Stimulated activated memory B cell treated with anti-CD40 and anti-IgM and Interleukin-4, amounts not matched to agents 10 μg/mL and 1 μg/mL and 100 μg/mL, for 72 hours (primary cell): ENCODE measurements around the gene MSTN.
A peak's percentile ranks its signal among the peaks of the same experiment; 100 is the strongest.

ENCODE experiments used
- ATAC-seq: fragments of 150-1000 bp; cut with Tn5 transposase; 2 replicates; pipeline ENCODE4 v1.10.0; 2021
- H3K27ac Mint-ChIP-seq: one replicate; pipeline ENCODE4 v1.8.0; 2022; ENCODE audit warnings: mild to moderate bottlenecking, mixed read lengths
- H3K27me3 Mint-ChIP-seq: one replicate; pipeline ENCODE4 v1.8.0; 2022; ENCODE audit warnings: mixed read lengths
- H3K36me3 Mint-ChIP-seq: one replicate; pipeline ENCODE4 v1.8.0; 2022; ENCODE audit warnings: mixed read lengths
- H3K4me1 Mint-ChIP-seq: one replicate; pipeline ENCODE4 v1.8.0; 2022; ENCODE audit warnings: mixed read lengths
- H3K4me3 Mint-ChIP-seq: one replicate; pipeline ENCODE4 v1.8.0; 2022; ENCODE audit warnings: mild to moderate bottlenecking, moderate library complexity, mixed read lengths
- H3K9me3 Mint-ChIP-seq: one replicate; pipeline ENCODE4 v1.8.0; 2022; ENCODE audit warnings: mixed read lengths

The MSTN gene

DNA sequence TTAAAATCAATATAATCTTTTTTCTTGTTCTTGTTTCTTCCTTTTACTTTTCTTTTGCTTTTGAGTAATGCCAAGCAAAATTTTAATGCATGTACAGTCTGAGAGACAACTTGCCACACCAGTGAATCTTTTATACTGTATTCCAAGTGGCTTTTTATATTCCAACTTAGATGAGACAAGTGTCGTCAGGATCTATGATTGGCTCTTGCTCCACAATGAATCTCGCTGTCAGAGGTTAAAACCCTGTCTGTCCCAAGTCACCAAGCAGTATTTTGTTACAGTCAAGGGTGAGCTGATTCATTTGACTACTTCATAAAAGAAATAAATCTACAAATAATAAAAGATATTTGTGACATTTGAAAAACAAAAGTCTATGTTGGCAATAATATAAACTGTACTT is at the start of gene MSTN:
Gene MSTN, minus strand, starts transcription at position 129 of the 400 bp plus-strand sequence. CDS start 133 bp downstream, outside the sequence.
- no peak for ATAC-seq
- Mint-ChIP-seq H3K9me3 (no peaks in the 10 kb centered on the region), H3K27ac (no peak within 1 kb of the TSS), H3K4me3 (no peak within 1 kb of the TSS), H3K36me3 (no peaks in the 10 kb centered on the region), H3K4me1 (no peaks in the 10 kb centered on the region), H3K27me3 (no peaks in the 10 kb centered on the region)

DNA sequence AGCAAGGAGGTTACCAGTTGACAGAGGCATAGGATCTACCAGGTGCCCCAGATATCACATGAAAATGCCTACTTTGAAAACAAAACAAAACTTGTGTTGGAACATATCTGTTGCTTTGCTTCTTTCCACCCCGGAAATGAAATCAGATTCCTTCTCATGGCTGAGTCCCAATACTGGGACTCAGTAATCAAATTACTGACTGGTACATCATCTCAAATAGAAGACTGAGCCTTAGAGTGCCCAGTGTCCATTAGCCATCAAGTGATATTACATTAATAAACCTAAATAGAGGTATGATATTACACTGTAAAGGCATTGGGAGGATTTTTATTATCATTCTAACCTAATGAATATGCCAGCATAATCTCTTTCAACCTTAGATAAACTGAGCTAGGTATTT is 48.6 kb upstream of the MSTN start:
- Mint-ChIP-seq H3K4me1 (no peaks in the 10 kb centered on the region), H3K27ac (no peak overlapping the region), H3K4me3 (no peak overlapping the region), H3K36me3 (no peaks in the 10 kb centered on the region), H3K27me3 (no peaks in the 10 kb centered on the region), H3K9me3 (peaks cover 3% of the 10 kb centered on the region)
- ATAC-seq = no peak

DNA sequence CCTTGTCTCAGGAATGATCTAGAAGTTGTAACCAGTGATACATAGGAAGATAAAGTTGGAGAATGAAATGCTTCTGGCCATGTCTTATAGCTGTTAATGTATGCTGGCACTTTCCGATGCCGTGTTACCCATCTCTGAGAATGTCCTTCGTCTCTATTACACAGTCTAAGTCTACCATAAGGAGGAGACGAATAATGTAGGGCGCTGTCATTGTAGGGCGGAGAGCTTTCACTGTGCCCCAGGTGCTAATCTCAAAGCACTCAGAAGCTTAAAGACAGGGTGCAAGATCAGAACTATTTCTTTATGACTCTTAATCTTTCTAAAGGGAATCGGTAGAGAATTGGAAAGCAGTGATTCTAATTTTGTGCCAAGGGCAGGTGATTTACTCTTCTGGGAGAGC is 48.2 kb upstream of the MSTN start:
- H3K27me3 Mint-ChIP-seq = no peaks in the 10 kb centered on the region
- H3K27ac Mint-ChIP-seq = no peak overlapping the region
- H3K4me3 Mint-ChIP-seq = no peak overlapping the region
- ATAC-seq = no peak
- peaks cover 3% of the 10 kb centered on the region for H3K9me3 Mint-ChIP-seq
- H3K4me1 Mint-ChIP-seq = no peaks in the 10 kb centered on the region
- no peaks in the 10 kb centered on the region for H3K36me3 Mint-ChIP-seq

DNA sequence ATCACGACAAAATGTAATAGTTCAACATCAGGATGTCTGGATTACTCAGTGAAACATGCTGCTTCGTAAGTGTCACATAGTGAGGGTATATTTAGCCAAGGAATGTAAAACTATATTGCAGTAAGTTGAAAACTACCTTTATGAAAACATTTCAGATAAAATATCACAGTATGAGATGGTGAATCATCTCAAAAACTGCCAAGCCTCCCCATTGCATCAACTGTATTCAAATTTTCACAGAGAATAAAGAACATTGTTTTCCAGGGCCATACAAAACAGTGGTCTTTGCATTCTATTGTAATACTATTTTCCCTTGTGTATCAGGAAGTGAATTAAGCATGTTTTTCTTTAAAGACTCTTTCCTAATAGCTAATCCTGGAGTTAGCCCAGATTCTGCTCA is 47.6 kb upstream of the MSTN start:
- H3K9me3 Mint-ChIP-seq = peaks cover 3% of the 10 kb centered on the region
- H3K27me3 Mint-ChIP-seq = no peaks in the 10 kb centered on the region
- no peak for ATAC-seq
- H3K4me3 Mint-ChIP-seq = no peak overlapping the region
- no peaks in the 10 kb centered on the region for H3K36me3 Mint-ChIP-seq
- H3K27ac Mint-ChIP-seq = no peak overlapping the region
- H3K4me1 Mint-ChIP-seq = no peaks in the 10 kb centered on the region

DNA sequence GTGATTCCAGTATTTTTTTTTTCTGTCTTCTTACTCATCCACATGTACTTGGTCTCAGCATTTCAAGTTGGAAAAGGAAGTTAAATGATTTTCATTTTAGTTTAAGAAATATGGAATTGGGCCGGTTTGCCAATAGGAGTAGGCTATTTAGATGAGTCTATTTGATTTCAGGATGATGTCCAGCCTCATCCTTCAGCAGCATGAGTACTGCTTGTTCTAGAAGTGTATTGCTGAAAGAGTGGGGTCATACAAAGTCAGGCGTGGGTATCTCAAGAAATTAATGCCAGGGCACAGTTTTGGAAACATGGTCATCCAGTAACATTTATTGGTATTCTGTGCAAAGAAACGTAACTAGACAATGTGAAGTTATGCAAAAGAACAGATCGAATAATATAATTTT is 44.9 kb upstream of the MSTN start:
- Mint-ChIP-seq H3K27ac (no peak overlapping the region), H3K36me3 (no peaks in the 10 kb centered on the region), H3K4me3 (no peak overlapping the region), H3K27me3 (peaks cover 6% of the 10 kb centered on the region), H3K9me3 (no peaks in the 10 kb centered on the region), H3K4me1 (no peaks in the 10 kb centered on the region)
- ATAC-seq = no peak

DNA sequence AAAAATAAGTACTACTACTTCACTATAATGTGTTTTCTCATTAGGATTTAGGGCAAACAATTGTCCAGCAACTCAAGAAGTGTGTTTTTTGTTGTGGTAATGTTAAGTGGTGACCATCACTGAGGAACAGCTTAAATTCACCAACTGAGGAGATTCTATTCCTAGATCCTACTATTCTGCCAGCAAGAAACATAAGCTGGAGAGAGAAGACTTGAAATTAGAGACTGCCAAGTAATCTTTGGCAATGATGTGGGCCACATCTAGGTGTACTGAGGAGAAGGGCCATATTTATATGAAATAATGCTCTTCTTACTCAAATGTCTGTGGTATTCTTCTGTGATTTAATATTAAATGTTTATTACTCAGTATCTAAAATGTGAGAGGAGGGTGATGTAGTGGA is 44.3 kb upstream of the MSTN start:
- no peak overlapping the region for H3K27ac Mint-ChIP-seq
- H3K4me3 Mint-ChIP-seq = no peak overlapping the region
- peaks cover 5% of the 10 kb centered on the region for H3K36me3 Mint-ChIP-seq
- peaks cover 12% of the 10 kb centered on the region for H3K27me3 Mint-ChIP-seq
- H3K4me1 Mint-ChIP-seq = no peaks in the 10 kb centered on the region
- no peak for ATAC-seq
- no peaks in the 10 kb centered on the region for H3K9me3 Mint-ChIP-seq

DNA sequence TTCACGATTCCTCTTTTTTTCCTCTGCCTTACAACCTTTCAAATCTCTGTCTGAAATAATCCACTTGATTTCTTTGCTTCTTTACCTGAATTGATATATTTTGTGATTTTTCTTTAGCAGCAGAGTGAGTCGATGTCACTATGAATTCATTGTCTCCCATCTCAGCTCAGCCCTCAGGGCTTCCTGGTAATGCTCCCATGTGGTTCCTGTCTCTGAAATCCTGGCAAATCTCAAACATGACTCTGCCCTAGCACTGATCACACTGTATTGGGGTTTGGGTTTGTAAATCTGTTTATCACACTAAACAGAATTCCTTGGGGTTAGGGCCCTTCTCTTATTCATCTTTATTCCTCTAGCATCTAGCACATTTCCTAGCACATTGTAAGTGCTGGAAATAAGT is 43.0 kb upstream of the MSTN start:
- no peak for ATAC-seq
- Mint-ChIP-seq H3K27ac (no peak overlapping the region), H3K27me3 (peaks cover 17% of the 10 kb centered on the region), H3K36me3 (peaks cover 8% of the 10 kb centered on the region), H3K4me3 (no peak overlapping the region), H3K4me1 (no peaks in the 10 kb centered on the region), H3K9me3 (no peaks in the 10 kb centered on the region)

DNA sequence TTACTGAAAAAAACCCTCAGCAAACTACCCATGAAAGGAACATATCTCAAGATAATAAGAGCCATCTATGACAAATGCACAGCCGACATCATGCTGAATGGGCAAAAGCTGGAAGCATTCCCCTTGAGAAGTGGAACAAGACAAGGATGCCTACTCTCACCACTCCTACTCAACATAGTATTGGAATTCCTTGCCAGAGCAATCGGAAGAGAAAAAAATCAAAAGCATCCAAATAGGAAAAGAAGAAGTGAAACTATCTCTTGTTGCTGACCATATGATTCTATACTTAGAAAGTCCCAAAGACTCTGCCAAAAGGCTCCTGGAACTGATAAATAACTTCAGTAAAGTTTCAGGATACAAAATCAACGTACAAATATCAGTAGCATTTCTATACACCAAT is 40.6 kb upstream of the MSTN start:
- ATAC-seq = no peak
- no peaks in the 10 kb centered on the region for H3K9me3 Mint-ChIP-seq
- peaks cover 8% of the 10 kb centered on the region for H3K36me3 Mint-ChIP-seq
- no peaks in the 10 kb centered on the region for H3K4me1 Mint-ChIP-seq
- H3K27ac Mint-ChIP-seq = no peak overlapping the region
- H3K27me3 Mint-ChIP-seq = peaks cover 17% of the 10 kb centered on the region
- no peak overlapping the region for H3K4me3 Mint-ChIP-seq

DNA sequence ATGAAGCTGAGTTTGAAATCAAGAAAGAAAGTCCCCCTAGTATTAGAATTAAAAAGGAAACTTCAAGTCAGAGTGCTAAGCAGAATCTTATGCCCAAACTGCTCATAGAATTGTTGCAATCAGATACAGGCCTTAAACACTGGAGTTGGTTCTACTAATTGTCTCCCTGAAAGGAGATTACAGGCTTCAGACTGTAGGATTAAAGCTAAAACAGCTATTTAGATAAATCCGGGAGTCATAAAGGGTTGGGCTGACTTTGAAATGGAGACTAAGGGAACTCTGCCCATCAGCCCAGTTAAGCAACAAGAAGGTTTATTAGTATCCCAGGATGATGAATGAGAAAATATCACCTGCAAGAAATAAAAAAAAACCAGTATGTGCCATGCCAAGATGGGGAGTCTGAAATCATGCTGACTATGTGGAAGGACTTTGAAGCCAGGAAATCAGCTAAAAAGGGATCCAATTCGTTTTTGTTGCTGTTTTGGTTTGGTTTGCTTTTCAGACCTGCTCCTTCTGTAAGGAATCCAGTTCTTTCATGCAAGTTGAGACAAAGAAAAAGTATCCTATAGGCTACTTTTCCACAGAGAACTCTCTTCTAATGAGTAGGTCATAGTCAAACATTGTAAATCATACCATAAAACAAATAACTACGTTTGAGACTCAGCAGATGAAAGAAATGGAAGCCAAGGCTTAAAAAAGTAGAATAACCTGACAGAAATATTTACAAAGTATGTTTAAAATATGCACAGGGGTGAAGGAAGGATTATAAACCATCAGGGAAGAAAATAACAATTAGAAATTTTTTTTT is 37.6 kb upstream of the MSTN start:
- Mint-ChIP-seq H3K27ac (no peak overlapping the region), H3K9me3 (no peaks in the 10 kb centered on the region), H3K4me1 (no peaks in the 10 kb centered on the region), H3K4me3 (no peak overlapping the region), H3K36me3 (peaks cover 8% of the 10 kb centered on the region), H3K27me3 (peaks cover 17% of the 10 kb centered on the region)
- ATAC-seq = no peak

DNA sequence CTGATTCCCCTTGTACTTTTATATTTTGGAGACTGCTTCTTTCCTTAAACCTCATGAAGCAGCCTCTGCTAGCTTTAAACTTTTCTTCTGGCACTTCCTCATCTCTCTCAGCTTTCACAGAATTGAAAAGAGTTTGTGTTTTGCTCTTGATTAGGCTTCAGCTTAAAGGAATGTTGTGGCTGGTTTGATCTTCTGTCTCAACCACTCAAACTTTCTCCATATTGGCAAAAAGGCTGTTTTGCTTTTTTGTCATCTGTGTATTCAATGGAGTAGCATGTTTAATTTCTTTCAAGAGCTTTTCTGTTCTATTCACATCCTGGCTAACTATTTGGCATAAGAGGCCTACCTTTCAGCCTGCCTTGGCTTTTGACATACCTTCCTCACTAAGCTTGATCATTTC is 36.3 kb upstream of the MSTN start:
- no peaks in the 10 kb centered on the region for H3K4me1 Mint-ChIP-seq
- no peak overlapping the region for H3K4me3 Mint-ChIP-seq
- H3K27ac Mint-ChIP-seq = no peak overlapping the region
- peaks cover 17% of the 10 kb centered on the region for H3K27me3 Mint-ChIP-seq
- H3K36me3 Mint-ChIP-seq = peaks cover 8% of the 10 kb centered on the region
- ATAC-seq = no peak
- H3K9me3 Mint-ChIP-seq = no peaks in the 10 kb centered on the region

DNA sequence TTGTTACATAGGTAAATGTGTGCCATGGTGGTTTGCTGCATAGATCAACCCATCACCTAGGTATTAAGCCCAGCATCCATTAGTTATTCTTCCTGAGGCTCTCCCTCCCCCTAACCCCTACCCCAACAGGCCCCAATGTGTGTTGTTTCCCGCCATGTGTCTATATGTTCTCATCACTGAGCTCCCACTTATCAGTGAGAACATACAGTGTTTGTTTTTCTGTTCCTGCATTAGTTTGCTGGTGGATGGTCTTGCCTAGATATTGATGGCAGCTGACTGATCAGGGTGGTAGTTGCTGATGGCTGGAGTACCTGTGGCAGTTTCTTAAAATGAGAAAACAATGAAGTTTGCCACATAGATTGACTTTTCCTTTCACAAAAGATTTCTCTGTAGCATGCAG is 34.6 kb upstream of the MSTN start:
- ATAC-seq = no peak
- Mint-ChIP-seq H3K4me1 (no peaks in the 10 kb centered on the region), H3K36me3 (peaks cover 6% of the 10 kb centered on the region), H3K4me3 (no peak overlapping the region), H3K27me3 (peaks cover 9% of the 10 kb centered on the region), H3K27ac (no peak overlapping the region), H3K9me3 (no peaks in the 10 kb centered on the region)

DNA sequence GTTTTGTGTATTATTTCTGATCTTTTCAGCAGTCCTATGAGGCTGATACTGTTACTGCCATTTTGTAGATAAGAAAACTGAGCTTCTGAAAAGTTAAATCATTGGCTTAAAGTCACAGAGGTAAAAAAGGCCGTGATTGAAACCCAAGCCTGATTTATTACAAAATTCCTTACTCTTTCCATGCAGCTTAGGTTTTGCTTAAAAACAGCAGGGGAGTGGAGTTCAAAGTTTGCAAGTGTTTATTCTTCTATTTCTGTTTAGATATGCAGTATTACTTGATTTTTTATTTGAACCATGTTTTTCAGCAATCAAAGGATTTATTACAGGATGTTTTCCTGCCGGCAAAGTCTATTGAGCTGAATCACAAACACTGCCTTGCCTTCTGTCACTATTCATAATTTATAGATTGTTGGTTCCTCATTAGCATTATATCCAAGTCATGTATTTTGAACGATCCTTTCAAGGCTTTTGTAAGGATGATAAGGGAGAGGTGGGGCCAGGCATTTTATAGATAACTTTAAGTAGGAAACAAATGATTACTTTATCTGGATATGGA is 31.9 kb upstream of the MSTN start:
- H3K9me3 Mint-ChIP-seq = no peaks in the 10 kb centered on the region
- H3K4me3 Mint-ChIP-seq = no peak overlapping the region
- no peaks in the 10 kb centered on the region for H3K27me3 Mint-ChIP-seq
- ATAC-seq = no peak
- H3K4me1 Mint-ChIP-seq = no peaks in the 10 kb centered on the region
- no peaks in the 10 kb centered on the region for H3K36me3 Mint-ChIP-seq
- no peak overlapping the region for H3K27ac Mint-ChIP-seq

DNA sequence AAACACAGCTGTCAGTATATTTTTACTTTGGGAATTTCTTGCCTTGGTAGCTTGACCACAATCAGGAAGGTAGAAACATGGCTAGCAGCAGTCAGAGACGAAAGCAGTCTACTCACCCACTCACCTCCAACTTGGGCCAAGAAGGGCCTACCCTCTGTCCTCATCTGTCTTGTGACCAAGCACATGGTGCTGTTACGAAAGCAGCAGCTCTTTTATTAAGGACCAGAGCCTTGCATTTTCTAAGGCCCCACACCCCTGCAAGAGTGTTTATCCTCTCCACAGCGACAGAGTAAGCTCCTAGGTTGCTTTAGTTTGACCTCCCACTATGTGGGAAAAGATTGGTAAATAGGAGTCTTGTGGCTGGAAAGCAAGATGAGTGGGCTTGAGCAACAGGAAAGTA is 31.3 kb upstream of the MSTN start:
- H3K4me3 Mint-ChIP-seq = no peak overlapping the region
- H3K27ac Mint-ChIP-seq = no peak overlapping the region
- ATAC-seq = no peak
- H3K4me1 Mint-ChIP-seq = no peaks in the 10 kb centered on the region
- H3K27me3 Mint-ChIP-seq = no peaks in the 10 kb centered on the region
- H3K9me3 Mint-ChIP-seq = no peaks in the 10 kb centered on the region
- no peaks in the 10 kb centered on the region for H3K36me3 Mint-ChIP-seq

DNA sequence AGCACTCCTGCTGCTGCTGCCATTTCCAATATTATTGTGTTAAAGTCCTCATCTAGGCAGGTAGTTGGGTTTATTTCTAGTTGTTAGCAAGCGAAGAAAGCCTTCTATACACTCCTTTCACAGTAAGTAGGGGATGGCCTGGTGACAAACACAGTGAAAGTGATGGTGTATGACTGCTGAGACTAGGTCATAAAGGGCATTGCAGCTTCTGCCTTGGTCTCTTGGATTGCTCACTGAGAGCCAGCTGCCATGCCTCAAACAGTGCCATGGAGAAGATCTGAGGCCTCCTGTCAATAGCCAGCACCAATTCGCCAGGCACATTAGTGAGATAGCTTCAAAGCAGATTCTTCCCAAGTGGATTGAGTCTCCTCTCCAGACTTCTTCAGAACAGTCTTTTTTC is 27.6 kb upstream of the MSTN start:
- Mint-ChIP-seq H3K4me3 (no peak overlapping the region), H3K27ac (no peak overlapping the region), H3K4me1 (no peaks in the 10 kb centered on the region), H3K36me3 (no peaks in the 10 kb centered on the region), H3K27me3 (no peaks in the 10 kb centered on the region), H3K9me3 (no peaks in the 10 kb centered on the region)
- ATAC-seq = peak; percentile 34

DNA sequence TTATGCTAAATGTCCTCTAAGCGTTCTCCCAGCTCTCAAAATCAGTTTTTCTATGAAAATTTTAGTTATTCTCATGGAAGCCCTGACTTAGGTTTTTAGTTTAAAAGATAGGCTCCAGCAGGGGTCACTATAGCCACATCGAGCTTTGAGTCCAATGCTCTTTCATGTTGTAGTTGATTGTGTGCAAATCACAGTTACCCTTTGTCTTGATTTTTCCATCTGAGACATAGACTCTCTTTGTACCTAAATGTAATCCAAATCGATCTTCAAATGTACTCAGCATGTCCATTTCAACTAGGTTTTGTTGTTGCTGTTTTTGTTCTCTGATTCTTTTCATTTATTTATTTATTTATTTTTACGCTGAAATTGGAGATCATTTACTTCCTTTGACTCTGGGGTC is 26.4 kb upstream of the MSTN start:
- no peaks in the 10 kb centered on the region for H3K4me1 Mint-ChIP-seq
- H3K4me3 Mint-ChIP-seq = no peak overlapping the region
- no peaks in the 10 kb centered on the region for H3K27me3 Mint-ChIP-seq
- H3K9me3 Mint-ChIP-seq = no peaks in the 10 kb centered on the region
- no peak overlapping the region for H3K27ac Mint-ChIP-seq
- H3K36me3 Mint-ChIP-seq = no peaks in the 10 kb centered on the region
- ATAC-seq = no peak

DNA sequence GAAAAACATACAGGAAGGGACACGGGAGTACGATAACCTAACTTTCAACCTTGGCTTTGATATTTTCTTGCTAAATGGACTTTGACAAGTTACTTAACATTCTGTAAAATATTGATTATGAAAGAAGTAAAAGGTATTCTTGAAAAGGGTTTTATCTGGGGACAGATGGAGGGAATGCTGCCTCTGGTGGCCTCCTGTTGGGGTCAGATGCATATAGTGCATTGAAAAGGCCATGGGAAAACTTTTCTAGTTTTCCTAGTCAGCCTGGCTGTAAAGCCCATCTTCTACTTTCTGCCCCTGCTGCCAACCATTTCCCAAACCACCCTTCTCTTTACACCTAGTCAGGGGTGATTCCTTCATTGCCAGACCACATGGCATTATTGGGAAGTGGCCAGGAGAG is 22.2 kb upstream of the MSTN start:
- Mint-ChIP-seq H3K27ac (no peak overlapping the region), H3K36me3 (no peaks in the 10 kb centered on the region), H3K9me3 (no peaks in the 10 kb centered on the region), H3K4me1 (no peaks in the 10 kb centered on the region), H3K4me3 (no peak overlapping the region), H3K27me3 (peaks cover 16% of the 10 kb centered on the region)
- ATAC-seq = no peak
